GM12872 (cell line): Measurements from ENCODE around the gene MACROD2.

Source experiments
- CTCF ChIP-seq: IDR thresholded peaks from 3 replicates; pipeline ENCODE4 v1.5.1; 2011; ENCODE audit warnings: low read depth, mild to moderate bottlenecking, low read length, moderate library complexity; ENCODE audit not compliant: insufficient read depth

The MACROD2 gene

GRCh38 chr20:15600565-15600964, 1605.2 kb downstream of the MACROD2 start:
- TF ChIP-seq CTCF: no peak

GRCh38 chr20:15603506-15603905, 1608.2 kb downstream of the MACROD2 start:
- TF ChIP-seq CTCF: no peak

- no peak for TF ChIP-seq CTCF
Measured at GRCh38 chr20:15603978-15604805, 1608.9 kb downstream of the MACROD2 start.

- TF ChIP-seq CTCF: no peak
Measured at GRCh38 chr20:15609921-15610320, 1614.6 kb downstream of the MACROD2 start.

GRCh38 chr20:15610787-15611186, 1615.5 kb downstream of the MACROD2 start:
- no peak for TF ChIP-seq CTCF

- TF ChIP-seq CTCF: no peak
Measured at GRCh38 chr20:15611541-15611940, 1616.2 kb downstream of the MACROD2 start.

- no peak for TF ChIP-seq CTCF
Measured at GRCh38 chr20:15612198-15612597, 1616.9 kb downstream of the MACROD2 start.
